ENCODE data around the gene SLC37A1.

DNA sequence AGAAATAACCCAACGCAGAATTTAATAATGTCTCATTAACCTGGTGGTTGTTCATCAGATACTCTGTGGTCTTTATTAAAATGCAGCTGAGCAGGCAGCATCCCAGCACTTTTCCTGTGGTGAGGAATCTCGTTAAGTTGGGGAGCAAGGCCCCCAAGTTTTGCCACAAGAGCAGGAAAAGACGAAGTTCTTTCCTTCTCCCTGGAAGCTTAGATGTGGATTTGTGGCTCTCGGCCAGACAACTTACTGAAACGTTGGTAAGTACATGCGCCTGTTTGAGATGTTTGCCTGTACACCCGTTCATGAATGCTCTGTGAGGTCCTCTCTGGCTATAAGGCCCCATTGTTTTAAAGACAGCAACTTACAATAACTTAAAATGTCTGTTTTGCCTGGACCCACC, 105.5 kb downstream of the SLC37A1 start:
- no peak for TF ChIP-seq ZNF761 (CRISPR knock-in tag; conservative IDR thresholded peaks at IDR 0.05)
- TF ChIP-seq, protein P1, sequence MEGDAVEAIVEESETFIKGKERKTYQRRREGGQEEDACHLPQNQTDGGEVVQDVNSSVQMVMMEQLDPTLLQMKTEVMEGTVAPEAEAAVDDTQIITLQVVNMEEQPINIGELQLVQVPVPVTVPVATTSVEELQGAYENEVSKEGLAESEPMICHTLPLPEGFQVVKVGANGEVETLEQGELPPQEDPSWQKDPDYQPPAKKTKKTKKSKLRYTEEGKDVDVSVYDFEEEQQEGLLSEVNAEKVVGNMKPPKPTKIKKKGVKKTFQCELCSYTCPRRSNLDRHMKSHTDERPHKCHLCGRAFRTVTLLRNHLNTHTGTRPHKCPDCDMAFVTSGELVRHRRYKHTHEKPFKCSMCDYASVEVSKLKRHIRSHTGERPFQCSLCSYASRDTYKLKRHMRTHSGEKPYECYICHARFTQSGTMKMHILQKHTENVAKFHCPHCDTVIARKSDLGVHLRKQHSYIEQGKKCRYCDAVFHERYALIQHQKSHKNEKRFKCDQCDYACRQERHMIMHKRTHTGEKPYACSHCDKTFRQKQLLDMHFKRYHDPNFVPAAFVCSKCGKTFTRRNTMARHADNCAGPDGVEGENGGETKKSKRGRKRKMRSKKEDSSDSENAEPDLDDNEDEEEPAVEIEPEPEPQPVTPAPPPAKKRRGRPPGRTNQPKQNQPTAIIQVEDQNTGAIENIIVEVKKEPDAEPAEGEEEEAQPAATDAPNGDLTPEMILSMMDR (CRISPR knock-in tag; IDR thresholded peaks at IDR 0.05), result no peak
- TF ChIP-seq ZNF3 (CRISPR knock-in tag; IDR thresholded peaks at IDR 0.05), result no peak
- no peak for TF ChIP-seq ZNF24 (IDR thresholded peaks at IDR 0.05)
- no peak for TF ChIP-seq ZNF414 (CRISPR knock-in tag; IDR thresholded peaks at IDR 0.05)
- no peak for TF ChIP-seq ZSCAN30 (CRISPR knock-in tag; IDR thresholded peaks at IDR 0.05)
- no peak for TF ChIP-seq ASH2L (IDR thresholded peaks at IDR 0.05; ENCODE audit: insufficient read length, low read depth, low read length)

Measured in HepG2 (cell line).